ENCODE data around the gene DDX42. TPM values are rescaled to one million over a fixed set of nuclear protein-coding genes. Genes with fewer than 3 reads are reported as not detected.

The DDX42 gene
- total and polyA plus RNA-seq, 8 donors, result 42.7 to 346 (median 186) TPM

GRCh38 chr17:63823659-63824331 is 49.8 kb downstream of the DDX42 start:
- Histone ChIP-seq H3K36me3 (peaks cover 66 to 71% (median 69%) of the 10 kb centered on the region in 4 donors), H3K27ac (peak overlapping the region in 1 of 5 donors; percentile 21), H3K27me3 (no peaks in the 10 kb centered on the region), H3K4me1 (peaks cover 24 to 38% (median 31%) of the 10 kb centered on the region in 4 donors), H3K4me3 (no peak overlapping the region), H3K9me3 (no peaks in the 10 kb centered on the region)
- DNase-seq, result no peak
- 88 to 94% (median 90%) methylated on average over 13 of the region's 13 CpGs for WGBS, 5 donors
- TF ChIP-seq POLR2A (IDR thresholded peaks at IDR 0.05) (no peak), EP300 (IDR thresholded peaks at IDR 0.05) (no peak), POLR2AphosphoS5 (IDR thresholded peaks at IDR 0.05) (no peak), CTCF (IDR thresholded peaks at IDR 0.05) (no peak)
- intact Hi-C loops (cut with DNase I; ENCODE audit: low total_unique reads), result no loop called here

GRCh38 chr17:63824362-63824761 is 50.4 kb downstream of the DDX42 start:
- no peaks in the 10 kb centered on the region for H3K9me3 ChIP-seq
- 90 to 97% (median 94%) methylated on average over 9 of the region's 9 CpGs for WGBS, 5 donors
- H3K36me3 ChIP-seq, result peaks cover 66 to 71% (median 69%) of the 10 kb centered on the region in 4 donors
- H3K27me3 ChIP-seq, result no peaks in the 10 kb centered on the region
- peaks cover 29 to 38% (median 35%) of the 10 kb centered on the region in 4 donors for H3K4me1 ChIP-seq
- no peak overlapping the region for H3K4me3 ChIP-seq
- H3K27ac ChIP-seq, result peak overlapping the region in 1 of 5 donors; percentile 21
- intact Hi-C loops (cut with DNase I; ENCODE audit: low total_unique reads), result no loop called here
- DNase-seq, result no peak
- no peak for TF ChIP-seq CTCF (IDR thresholded peaks at IDR 0.05)
- no peak for TF ChIP-seq POLR2AphosphoS5 (IDR thresholded peaks at IDR 0.05)
- no peak for TF ChIP-seq EP300 (IDR thresholded peaks at IDR 0.05)
- TF ChIP-seq POLR2A (IDR thresholded peaks at IDR 0.05), result no peak

- 0 to 2% (median 0%) methylated on average over 30 to 31 of the region's 31 CpGs for WGBS, 5 donors
- Histone ChIP-seq H3K4me3 (peak overlapping the region; percentile 73 to 82 (median 78)), H3K4me1 (peaks cover 27 to 41% (median 37%) of the 10 kb centered on the region in 4 donors), H3K27me3 (no peaks in the 10 kb centered on the region), H3K9me3 (no peaks in the 10 kb centered on the region), H3K27ac (peak overlapping the region; percentile 87 to 95 (median 94)), H3K36me3 (peaks cover 66 to 71% (median 69%) of the 10 kb centered on the region in 4 donors)
- no peak for DNase-seq
- TF ChIP-seq POLR2AphosphoS5 (IDR thresholded peaks at IDR 0.05) (no peak), POLR2A (IDR thresholded peaks at IDR 0.05) (no peak), EP300 (IDR thresholded peaks at IDR 0.05) (no peak), CTCF (IDR thresholded peaks at IDR 0.05) (no peak)
- intact Hi-C loops (cut with DNase I; ENCODE audit: low total_unique reads), result no loop called here
Measured at GRCh38 chr17:63826468-63827001, 52.6 kb downstream of the DDX42 start.

GRCh38 chr17:63827002-63827800 is 53.2 kb downstream of the DDX42 start, which contains the start of the genes FTSJ3 and PSMC5:
Gene FTSJ3, minus strand, starts transcription at chr17:63827663. Its CDS starts 761 bp downstream, at chr17:63826902.
Gene PSMC5, plus strand, starts transcription at chr17:63827431. Its CDS starts 60 bp downstream, at chr17:63827491.
- H3K9me3 ChIP-seq, result no peaks in the 10 kb centered on the region
- H3K27ac ChIP-seq, result peak within 1 kb of the TSS; percentile 87 to 95 (median 94)
- peak in 5 of 7 experiments; percentile 24 to 45 (median 34) for TF ChIP-seq CTCF (IDR thresholded peaks at IDR 0.05)
- no peak for TF ChIP-seq EP300 (IDR thresholded peaks at IDR 0.05)
- TF ChIP-seq POLR2AphosphoS5 (IDR thresholded peaks at IDR 0.05), result peak; percentile 78 to 94 (median 86)
- peak in 1 of 4 donors; percentile 41 for TF ChIP-seq POLR2A (IDR thresholded peaks at IDR 0.05)
- peak within 1 kb of the TSS; percentile 73 to 82 (median 78) for H3K4me3 ChIP-seq
- no peaks in the 10 kb centered on the region for H3K27me3 ChIP-seq
- intact Hi-C loops (cut with DNase I; ENCODE audit: low total_unique reads), result no loop called here
- DNase-seq, result peak; percentile 94 to 98
- H3K4me1 ChIP-seq, result peaks cover 27 to 41% (median 37%) of the 10 kb centered on the region in 4 donors
- WGBS, 5 donors, result 0% methylated on average over 24 to 58 of the region's 58 CpGs
- H3K36me3 ChIP-seq, result peaks cover 66 to 71% (median 69%) of the 10 kb centered on the region in 4 donors
